GM19351 (cell line): ENCODE results near the gene WDR4.
"Not testable (repeated sequence)": the region's sequence is repeated elsewhere in the genome, so short reads cannot be mapped to it uniquely, and the experiment has no call there.

ENCODE experiments used
- ATAC-seq: cut with Tn5 transposase; IDR thresholded peaks from one replicate; pipeline ENCODE4 v1.9.1; 2021; ENCODE audit warnings: mild to moderate bottlenecking, moderate library complexity; ENCODE audit not compliant: unreplicated experiment

The WDR4 gene

DNA sequence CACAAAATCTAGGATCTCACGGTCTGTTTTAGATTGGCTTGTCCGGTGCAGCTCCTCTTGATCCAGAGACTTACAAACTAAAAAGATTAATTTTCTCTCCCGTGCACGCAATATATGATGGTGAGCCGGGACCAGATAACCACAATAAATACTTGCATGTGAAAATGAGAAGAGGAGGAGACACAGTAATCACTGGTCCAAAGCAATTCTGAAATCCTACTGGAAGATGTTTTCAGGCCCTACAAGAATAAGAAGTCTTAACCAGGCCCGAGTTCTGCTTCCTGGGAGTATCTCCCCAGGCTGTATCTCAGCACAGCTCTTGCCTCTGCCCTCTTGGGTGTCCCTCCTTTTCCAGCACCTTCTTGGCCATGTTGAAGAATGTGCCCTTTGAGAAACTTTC, 1.0 kb upstream of the WDR4 start:
- ATAC-seq, result no peak

DNA sequence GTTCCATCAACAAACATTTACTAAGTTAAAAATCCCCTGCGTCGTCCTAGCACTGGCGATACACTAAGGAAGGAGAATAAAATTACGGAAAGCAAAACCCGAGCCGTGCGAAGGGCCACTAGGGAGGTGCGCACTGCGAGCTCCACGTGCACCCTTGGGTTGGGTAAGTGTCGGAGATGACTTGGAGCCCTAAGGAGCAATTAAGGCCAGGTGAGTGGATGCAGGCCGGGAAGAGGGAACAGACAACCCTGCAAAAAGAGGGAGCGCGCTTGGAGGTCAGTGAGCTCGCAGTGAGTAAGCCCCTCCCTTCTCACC, 704 bp downstream of the WDR4 start:
- peak; percentile 23 for ATAC-seq

DNA sequence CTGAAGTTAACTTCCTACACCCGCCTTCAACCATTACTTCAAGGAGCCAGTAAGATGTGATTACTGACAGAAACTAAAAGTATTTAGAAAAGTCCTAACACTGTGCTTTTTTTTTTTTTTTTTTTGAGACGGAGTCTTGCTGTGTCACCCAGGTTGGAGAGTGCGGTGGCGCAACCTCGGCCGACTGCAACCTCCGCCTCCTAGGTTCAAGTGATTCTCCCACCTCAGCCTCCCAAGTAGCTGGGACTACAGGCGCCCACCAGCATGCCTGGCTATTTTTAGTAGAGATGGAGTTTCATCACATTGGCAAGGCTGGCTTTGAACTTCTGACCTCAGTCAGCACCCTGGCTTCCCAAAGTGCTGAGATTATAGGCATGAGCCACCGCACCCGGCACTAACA, 3.5 kb downstream of the WDR4 start:
- not testable (repeated sequence) for ATAC-seq

DNA sequence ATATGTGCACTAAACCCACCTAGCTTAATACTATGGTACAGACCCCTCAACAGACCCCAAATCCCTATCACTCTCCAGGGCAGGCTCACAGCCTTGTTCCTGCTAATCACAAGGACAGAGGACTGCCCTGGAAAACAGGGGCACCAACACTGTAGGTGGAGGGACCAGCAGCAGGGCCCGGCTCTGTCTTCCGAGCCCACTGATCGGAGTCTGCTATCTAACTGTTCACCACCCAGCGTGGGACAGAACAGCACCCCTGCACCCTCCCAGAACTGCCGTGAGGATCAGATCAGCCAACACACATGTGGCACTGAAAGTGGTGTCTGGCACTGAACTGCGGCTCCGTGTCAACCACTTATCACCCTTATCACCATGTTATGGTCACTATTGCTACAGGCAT, 6.2 kb downstream of the WDR4 start:
- no peak for ATAC-seq

DNA sequence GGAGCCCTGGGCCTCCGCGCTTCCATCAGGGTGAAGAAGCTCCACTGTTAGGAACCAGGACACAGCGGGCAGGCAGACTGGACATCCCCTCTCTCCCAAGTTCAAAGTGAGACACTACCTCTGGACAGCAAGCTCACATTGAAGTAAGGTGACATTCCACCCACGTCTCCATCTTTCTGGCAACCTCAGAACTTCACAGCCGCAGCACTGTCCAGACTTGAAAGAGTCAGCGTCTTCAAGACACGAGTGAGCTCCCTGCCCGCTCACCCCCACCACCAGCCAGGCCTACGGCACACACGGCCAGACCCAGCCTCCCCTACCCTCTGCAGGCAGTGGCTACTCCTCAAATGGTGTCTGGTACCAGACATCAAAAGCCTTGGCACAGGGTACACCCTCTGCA, 11.1 kb downstream of the WDR4 start:
- no peak for ATAC-seq

DNA sequence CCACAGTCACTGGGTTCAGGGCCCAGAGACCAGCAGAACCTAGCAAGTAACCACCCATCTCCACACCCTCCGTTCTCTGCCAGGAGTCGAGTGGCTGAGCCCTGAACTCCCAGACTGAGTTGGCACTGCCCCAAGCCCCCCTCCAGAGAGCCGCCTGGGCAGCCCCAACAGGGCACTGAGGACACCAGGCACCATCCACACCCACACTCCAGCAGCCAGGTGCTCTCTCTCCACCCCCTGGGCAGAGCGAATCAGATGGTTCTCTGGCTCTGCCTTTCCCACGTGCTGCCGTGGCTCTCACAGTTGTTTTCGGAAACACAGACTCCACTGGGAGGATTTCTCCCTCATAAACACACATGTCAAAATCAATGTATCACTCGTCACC, 13.6 kb downstream of the WDR4 start:
- ATAC-seq, result no peak

DNA sequence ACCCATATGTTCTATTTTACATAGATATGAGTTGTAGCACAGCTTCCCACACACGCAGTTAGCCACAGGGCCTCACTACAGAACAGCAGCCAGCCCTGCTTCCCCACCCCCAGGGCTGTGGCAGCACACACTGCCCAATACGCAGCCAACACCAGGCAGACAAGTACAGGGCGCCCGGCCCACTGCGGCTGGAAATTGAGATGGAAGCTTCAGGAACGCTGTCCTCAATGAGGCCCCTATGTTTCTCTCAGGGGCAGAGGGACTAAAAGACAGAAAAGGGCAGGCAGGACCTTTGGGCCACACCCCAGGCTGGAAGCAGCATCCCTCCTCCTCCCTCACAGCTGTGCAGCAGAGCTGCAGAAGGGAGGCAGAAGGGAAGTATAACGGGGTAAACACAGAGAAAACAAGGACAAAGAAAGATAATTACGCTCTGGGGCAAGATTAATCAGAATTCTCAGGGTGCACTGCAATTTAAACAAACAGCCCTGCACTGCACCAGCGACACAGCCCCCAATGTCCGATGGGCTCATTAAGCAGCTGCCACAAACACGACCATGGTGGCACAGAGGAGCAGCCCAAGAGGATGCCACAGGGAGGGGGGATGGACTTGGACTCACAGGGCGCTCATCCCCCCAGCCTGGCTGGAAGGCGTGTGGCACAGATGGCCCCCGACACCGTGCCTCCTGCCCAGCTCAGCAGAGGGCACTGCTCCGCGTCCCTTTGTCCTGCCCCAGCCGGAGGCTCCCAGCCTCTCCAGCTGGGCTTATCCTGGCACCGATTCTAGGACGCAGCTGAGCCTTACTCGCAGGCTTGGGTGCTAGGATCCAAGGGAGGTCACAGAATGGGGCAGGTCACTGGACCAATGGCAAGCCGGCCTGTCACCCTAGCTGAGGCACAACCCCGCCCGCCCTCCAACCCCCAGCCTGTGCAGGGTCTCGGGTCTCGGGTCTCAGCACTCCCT, 14.2 kb downstream of the WDR4 start:
- ATAC-seq, result no peak

DNA sequence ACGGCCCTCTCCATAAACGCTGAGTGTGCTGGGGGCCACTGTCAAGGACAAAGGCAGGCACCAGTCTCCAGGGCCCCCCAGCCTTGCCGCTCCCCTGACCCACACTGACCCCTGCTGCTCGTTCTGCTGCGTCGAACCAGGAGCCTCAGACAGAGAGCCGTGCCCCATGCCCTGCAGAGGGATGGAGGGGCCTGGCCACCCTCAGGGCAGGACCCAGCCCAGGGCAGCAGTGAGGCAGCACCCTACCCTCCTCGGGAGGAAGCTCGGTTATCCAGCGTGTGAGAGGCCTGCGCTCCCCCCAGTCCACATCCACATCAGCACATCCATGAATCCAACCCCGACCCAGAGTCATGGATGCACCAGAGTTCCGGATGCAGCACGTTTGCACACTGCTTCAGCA, 15.1 kb downstream of the WDR4 start:
- ATAC-seq, result no peak

DNA sequence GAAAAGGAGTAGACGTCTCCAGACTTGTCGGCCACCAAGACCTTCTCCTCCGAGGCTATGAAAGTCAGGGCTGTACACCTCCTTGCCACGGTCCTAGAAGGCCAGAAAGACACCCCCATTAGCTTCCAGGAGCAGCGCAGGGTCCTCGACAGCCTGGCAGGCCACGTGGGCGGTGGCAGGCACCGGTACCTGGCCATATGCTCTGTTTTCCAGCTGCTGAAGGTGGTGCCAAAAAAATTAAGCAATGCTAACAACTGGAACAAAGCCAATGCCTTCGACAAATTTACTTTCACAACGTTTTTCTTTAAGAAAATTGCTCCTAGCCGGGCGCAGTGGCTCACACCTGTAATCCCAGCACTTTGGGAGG, 15.9 kb downstream of the WDR4 start:
- no peak for ATAC-seq

DNA sequence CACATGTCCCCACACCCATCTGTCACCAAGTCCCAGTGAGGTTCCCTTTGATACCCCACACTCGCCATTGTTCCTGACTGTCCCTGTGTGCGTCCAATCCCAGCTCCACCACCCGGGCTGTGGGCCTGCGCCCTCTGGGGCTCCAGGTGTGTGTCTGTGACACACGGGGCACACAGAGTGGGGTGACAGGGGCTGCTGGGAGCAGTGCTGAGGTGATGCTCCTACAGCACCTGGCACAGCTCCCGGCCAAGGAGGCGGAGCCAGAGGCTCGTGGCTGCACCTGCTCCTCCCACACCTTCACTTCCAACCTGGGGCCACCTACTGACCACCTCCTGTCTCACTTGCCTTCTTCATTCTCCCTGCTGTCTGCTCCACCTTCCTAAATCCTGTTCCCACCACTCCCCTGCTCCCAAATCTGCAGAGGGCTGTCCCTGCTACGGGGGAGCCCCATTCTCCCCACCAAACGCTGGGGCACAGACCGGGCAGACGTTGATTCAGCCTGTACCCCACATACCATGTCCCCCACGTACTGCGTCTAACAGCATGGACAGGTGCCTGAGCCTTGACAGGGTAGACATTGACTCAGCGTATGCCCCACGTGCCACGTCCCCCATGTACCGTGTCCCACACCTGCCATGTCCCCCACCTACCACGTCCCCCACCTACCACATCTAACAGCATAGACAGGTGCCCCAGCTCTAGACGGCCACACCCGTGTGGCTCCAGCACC, 16.4 kb downstream of the WDR4 start:
- ATAC-seq, result no peak

DNA sequence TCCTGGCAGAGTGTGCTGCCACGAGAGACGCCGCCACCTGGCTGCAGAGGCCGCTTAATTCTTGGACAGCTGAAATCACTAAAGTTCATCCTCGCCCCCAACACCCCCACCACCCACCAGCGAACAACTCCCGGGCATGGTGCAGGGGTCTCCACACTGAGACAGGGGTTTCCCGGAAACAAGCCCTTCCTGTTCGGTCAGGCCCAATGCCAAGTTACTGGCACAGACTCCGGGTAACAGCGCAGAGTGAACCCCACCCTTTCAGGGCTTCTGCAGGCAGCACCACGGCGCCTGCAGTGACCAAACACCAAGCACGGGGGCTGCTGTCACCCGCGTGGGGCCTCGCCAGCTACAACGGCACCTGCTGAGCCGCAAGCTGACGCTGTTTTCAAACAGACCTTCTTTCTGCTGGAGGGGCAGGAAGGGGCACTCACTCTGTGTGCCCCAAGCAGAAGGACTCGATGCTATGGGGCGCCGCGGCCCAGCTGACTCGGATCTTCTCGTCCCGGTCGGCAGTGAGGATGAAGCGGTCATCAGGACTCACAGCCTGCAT, 17.4 kb downstream of the WDR4 start:
- ATAC-seq, result no peak

DNA sequence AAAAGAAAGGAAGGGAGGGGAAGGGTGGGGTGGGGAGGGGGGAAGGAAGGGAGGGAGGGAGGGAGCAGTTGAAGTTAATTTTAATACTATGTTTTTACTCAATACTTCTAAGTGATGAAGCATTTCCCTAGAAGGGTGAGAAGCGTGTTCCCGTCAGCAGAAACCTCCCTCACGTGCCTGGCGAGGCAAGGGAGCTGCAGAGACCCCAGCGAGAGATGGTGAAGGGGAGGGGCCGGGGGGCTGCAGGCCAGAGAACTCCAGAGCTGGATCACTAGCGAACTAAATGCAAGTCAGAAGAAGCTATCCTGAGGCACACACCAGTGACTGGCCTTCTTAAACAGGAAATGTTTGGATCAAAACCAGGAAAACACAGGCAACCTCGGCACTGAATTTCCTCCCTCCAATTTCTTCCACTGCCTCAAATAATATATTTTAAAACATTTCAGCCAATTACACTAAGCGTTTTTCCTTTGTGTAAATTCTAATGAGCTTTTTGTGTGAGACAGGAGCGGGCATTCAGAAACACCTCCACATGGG, 18.0 kb downstream of the WDR4 start:
- ATAC-seq, result no peak

DNA sequence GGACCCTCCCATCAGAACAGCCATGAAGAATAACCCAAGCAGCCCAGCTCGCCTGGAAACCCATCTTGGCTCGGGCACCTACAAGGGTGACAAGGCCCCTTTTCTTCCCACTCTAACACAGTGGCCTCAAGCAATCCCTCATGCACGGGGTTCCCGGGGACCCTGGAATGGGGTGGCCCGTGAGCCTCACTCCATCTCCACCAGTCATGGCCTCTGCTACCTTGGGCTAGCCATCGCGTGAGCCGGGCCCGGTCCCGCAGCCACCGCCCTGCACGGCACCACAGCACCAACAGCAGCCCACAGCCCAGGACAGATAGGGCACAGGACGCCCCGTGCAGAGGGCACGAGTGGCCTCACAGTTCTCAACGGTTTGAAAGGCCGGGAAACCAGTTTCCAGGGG, 19.0 kb downstream of the WDR4 start:
- no peak for ATAC-seq

DNA sequence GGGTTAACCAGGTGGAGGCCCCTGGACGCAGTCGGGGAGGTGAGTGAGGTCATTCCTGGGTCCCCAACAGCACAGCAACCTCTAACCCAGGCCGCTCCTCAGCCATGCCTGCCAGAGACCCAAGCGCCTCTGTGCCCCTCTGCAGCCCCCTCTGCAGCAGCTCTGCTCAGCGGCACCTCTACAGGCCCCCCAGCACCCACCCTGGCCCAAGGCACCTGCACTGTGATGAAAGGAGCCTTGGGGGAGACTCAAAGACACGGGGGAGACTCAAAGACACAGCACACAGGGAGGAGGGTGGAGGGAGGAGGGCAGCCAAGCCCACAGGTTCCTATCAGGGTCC, 19.5 kb downstream of the WDR4 start:
- ATAC-seq, result no peak

DNA sequence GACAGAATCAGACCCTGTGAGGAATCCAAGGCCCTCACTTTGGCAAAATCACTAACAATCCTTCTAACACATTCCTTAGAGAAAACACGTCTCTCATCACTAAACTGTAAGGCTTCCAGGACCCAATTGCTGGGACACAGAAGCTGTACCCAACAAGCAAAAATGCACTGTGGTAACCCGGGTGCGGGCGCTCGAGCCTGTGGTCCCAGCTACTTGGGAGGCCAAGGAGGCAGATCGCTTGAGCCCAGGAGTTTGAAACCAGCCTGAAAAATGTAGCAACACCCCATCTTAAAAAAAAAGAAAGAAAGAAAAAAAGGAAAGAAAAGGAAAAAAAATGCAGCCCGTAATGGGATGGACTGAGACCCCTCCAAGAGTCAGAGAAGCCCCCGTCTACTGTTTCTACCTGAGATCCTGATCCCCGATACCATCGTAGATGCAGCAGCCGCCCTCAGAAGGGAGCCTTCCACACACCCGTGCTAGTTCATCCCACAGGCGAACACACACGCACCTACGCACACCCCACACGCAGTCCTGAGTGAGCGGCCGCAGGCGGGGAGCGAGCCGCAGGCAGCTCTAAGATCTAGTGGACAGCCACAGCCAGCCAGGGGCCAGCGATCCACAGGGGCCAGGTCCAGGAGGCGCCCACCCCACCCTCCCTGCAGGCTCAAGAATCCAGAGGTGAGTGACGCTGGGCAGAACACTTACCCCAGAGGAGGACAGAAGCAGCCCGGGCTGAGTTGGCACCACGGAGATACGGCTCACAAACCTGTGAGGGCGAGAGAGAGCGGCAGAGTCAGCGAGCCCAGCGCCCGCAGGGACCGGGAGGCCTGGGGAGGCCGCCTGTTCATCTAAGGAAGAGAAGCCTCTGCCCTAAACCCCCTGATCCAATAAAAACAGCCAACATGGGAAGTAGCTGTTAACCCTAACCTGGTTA, 20.1 kb downstream of the WDR4 start:
- no peak for ATAC-seq

DNA sequence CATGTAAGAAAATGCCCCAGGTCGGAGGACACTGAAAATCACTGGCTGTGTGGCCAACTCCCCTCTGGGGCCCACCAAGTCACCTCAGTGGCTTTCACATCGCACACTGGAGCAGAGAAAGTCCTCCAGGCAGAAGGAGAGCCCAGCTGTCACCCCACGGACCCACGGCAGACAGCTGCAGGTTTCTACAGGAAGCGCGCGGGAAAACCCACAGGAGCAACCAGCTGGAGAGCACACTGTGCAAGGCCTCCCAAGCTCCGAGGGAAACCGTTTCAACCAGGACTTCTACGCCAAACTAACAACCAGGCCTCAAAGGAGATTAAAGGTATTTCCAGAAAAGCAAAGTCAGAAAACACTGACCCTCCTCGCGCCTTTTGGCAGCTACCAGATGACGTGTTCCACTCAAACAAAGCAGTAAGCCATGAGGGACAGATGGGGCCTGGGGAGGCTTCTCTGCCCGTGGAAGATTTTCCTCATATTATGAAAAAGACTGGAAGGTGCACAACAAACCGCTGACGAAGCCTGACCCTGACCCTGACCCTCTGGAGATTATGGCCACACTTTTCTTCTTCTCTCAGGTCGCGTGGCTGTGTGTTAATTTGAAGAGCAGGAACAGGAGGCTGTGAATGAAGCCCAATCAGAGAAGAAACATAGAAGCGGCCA, 21.0 kb downstream of the WDR4 start:
- ATAC-seq, result no peak

DNA sequence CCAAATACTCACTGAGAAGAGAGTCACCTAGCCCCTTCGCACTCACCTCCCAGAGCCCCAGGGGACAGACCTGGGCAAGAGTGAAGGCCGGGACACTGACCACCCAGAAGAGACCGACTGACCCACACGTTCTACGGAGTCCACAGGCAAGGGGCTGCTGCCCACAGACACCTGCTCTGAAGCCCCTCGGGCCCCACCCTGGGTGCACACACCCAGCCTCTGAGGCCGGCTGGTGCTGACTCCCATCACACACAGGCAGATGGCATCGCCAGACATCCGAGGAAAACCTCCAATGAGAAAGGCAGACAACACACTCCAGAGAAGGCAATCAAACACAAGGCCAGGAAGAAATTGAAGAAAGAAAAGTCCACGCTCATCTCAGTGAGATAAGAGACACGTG, 22.1 kb downstream of the WDR4 start:
- no peak for ATAC-seq

DNA sequence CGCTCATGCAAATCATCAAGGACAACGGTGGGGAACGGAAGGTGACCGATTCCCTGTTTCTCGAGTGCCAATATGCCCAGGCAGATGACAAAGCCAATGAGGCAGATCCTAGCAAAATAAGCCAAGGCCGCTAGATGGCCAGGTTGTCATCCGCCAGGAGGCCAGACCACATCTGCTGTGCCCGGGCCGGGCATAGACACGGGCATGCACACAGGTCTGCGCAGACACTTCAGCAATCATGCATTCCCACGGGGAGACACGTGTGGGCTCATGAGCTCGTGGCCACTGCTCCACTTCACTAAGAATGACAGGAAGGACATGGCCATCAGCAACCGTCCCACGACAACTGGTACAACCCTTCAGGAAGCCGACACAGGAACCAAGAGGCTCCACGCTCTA, 23.4 kb downstream of the WDR4 start:
- ATAC-seq, result no peak

DNA sequence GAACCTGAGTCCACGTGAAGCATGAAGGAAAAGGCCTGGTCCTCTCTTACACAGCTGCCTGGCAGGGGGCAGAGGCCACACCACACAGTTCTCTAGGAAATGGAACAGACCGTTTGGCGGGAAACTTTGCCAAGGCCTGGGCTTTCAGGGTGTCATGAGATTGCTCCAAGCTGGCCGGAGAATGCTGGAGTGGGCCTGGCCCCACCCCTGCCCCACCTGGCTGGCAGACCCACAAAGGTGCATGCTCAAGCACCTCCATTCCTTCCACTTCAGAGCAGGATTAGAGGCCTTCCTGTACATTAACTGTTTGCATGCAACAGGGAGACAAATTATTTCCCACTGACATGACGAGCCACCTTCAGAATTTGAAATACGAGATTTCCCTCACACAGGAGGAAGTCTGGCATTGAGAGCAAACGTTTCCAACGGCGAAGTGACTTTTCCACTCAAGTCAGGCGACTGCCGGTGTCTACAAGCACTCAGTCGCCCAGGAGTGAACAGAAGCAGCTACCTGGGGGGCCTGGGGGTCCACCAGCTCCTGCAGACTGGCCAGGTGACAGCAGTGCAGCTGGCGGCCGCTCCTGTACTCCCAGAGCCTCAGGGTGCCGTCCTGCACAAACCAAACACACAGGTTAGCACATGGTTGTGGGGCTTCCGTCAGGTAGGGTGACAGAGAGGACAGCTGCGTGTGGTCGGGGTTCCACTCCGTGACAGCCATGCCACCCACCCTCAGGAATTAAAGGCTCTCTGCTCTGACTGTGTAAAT, 24.0 kb downstream of the WDR4 start:
- ATAC-seq, result no peak
